NT2/D1 (cell line): ENCODE results near the gene ATP1A2.

Source experiments
- DNase-seq: peaks from one replicate; pipeline ENCODE4 v3.0.0-alpha.2; 2011; ENCODE audit warnings: low read depth, low spot score
- H3K27me3 ChIP-seq: 2 replicates; pipeline ENCODE4 v1.6.0; 2011; ENCODE audit warnings: mild to moderate bottlenecking; ENCODE audit not compliant: insufficient read length, insufficient read depth
- H3K36me3 ChIP-seq: 2 replicates; pipeline ENCODE4 v1.6.1; 2011; ENCODE audit warnings: mild to moderate bottlenecking, low read length, mixed read lengths; ENCODE audit not compliant: insufficient read depth, insufficient read length
- H3K4me1 ChIP-seq: 2 replicates; pipeline ENCODE4 v1.5.1; 2011; ENCODE audit not compliant: insufficient read depth, insufficient read length
- H3K4me3 ChIP-seq: 2 replicates; pipeline ENCODE4 v1.5.1; 2011; ENCODE audit warnings: low read depth; ENCODE audit not compliant: insufficient read length
- H3K9ac ChIP-seq: 2 replicates; pipeline ENCODE4 v1.6.0; 2011; ENCODE audit warnings: low read depth; ENCODE audit not compliant: insufficient read length
- H3K9me3 ChIP-seq: 2 replicates; pipeline ENCODE4 v1.5.1; 2011; ENCODE audit warnings: mild to moderate bottlenecking, low read length; ENCODE audit not compliant: insufficient read depth
- SUZ12 ChIP-seq: IDR thresholded peaks from 2 replicates; pipeline ENCODE4 v1.6.1; 2011; ENCODE audit not compliant: insufficient read length, insufficient read depth; ENCODE audit errors: extremely low read depth
- YY1 ChIP-seq: IDR thresholded peaks from 2 replicates; pipeline ENCODE4 v1.6.1; 2011; ENCODE audit not compliant: insufficient read length, insufficient read depth
- ZNF274 ChIP-seq: IDR thresholded peaks from 2 replicates; pipeline ENCODE4 v1.6.1; 2011; ENCODE audit warnings: mild to moderate bottlenecking, low read depth, low read length

The ATP1A2 gene

DNA sequence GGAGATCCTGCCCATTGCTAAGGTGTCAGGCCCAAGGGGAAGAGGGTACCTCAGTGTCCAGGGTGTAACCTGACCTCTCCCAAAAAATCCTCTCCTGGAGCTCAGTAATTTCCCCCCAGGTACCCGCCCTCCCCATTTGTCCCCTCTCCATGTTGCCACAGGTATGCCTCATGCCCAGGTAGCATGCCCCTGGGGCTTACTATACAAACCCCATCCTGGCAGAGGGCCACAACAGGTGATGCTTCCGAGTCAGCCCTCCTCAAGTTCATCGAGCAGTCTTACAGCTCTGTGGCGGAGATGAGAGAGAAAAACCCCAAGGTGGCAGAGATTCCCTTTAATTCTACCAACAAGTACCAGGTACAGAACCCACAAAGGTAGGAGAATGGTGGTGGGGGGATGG lies 51.5 kb downstream of the ATP1A2 start:
- no peaks in the 10 kb centered on the region for H3K9me3 ChIP-seq
- peaks cover 27% of the 10 kb centered on the region for H3K27me3 ChIP-seq
- H3K4me1 ChIP-seq: peaks cover 9% of the 10 kb centered on the region
- no peak overlapping the region for H3K9ac ChIP-seq
- DNase-seq: no peak
- TF ChIP-seq SUZ12: no peak
- no peak for TF ChIP-seq YY1
- no peak for TF ChIP-seq ZNF274
- no peak overlapping the region for H3K4me3 ChIP-seq
- no peaks in the 10 kb centered on the region for H3K36me3 ChIP-seq

DNA sequence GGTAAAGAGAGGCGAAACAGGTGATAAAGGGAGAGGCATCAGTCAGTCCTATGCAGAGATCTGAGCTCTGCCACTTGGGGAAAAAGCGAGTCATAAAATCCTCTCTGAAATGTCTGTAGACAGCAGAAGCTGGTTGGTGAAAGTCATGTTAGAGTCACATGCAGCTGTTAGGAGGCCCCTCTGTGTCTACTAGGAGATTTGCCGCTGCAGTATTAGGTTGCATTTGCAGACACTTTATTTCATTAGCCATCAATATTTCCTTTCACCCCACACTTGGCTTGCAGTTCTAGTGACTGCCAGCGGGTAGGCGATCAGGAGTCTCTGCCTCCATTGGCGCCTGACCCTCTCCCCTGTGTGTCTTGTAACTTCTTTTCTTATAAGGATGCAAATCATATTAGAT lies 52.0 kb downstream of the ATP1A2 start:
- H3K9me3 ChIP-seq: no peaks in the 10 kb centered on the region
- H3K27me3 ChIP-seq: peaks cover 29% of the 10 kb centered on the region
- no peak overlapping the region for H3K4me3 ChIP-seq
- no peaks in the 10 kb centered on the region for H3K36me3 ChIP-seq
- no peak overlapping the region for H3K9ac ChIP-seq
- no peak for DNase-seq
- H3K4me1 ChIP-seq: peaks cover 9% of the 10 kb centered on the region
- TF ChIP-seq YY1 (no peak), SUZ12 (no peak), ZNF274 (no peak)

DNA sequence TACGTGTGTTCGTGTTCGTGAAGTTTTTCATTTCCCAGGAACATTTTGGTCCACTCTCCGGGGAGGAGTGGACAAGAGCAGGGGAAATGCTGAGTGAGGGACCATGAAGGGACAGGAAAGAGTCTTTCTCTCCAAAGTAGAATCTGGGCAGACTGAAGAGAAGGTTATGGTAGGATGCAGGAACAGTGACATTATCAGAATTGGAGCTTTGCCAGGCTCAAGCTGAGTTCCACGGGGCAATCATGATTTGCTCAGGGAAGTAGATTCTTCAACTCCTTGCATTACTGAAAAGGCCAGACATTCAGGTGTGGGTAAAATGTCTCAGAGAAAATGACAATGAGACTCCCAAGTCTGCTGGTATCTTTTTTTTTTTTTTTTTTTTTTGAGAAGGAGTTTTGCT lies 52.5 kb downstream of the ATP1A2 start:
- no peak overlapping the region for H3K9ac ChIP-seq
- TF ChIP-seq ZNF274: no peak
- H3K9me3 ChIP-seq: no peaks in the 10 kb centered on the region
- no peak for DNase-seq
- H3K4me3 ChIP-seq: no peak overlapping the region
- H3K4me1 ChIP-seq: peaks cover 13% of the 10 kb centered on the region
- no peaks in the 10 kb centered on the region for H3K36me3 ChIP-seq
- H3K27me3 ChIP-seq: peaks cover 33% of the 10 kb centered on the region

DNA sequence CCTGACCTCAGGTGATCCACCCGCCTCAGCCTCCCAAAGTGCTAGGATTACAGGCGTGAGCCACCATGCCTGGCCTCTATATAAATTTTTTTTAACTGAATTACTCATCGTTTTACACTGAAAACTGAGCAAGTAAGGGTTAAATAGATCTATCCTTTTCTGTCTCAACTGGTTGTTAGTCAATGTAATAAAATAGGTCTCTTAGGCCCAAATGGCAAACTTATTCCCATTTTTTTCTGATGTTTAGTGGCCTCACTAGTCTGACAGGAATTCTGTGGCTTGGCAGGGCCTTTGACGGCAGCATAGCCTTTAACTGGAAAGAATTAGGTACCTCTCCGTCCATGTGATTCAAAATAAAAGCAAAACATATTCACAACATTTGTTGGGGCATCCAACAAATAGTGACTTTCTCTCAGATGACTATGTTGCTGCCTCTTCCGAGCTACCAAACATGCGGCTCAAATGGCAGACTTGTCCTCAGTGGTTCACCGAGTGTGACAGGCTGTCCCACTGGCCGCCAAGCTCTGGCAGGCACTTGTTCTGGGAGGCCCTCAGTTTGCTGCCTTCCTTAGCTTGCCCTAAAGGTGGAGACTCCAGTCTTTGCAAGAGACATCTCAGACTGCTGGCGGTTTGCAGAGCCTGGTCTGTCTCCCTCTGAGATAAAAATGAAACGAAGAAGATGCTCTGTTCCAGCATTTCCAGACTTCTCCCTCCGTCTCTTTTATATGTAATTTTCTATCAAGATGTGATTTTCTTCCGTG lies 53.2 kb downstream of the ATP1A2 start:
- TF ChIP-seq YY1: no peak
- no peak overlapping the region for H3K4me3 ChIP-seq

DNA sequence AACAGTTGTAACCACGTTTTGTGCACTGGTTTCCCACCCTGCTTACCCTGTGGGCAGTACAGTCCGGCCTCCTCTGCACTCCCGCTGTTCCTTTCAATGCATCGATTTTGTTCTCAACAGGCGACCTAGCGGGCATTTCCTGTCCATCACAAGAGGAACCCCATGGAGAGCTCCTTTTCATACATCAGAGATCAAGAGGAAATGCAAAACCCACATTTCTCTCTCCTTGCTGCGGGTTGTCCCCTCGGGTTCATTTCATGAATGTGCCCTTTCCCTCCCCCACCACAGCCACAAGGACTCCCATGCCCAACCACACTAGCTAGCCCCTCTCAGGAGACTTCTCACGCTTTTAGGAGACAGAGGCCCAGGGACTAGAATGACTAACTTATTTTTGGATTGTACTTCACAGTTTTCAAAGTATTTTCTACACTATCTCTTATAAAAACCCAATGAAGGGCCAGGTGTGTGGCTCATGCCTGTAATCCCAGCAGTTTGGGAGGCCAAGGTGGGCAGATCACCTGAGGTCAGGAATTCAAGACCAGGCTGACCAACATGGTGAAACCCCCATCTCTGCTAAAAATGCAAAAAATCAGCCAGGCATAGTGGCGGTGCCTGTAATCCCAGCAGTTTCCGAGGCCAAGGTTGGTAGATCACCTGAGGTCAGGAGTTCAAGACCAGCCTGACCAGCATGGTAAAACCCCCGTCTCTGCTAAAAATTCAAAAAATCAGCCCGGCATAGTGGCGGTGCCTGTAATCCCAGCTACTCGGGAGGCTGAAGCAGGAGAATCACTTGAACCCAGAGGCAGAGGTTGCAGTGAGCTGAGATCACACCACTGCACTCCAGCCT lies 54.2 kb downstream of the ATP1A2 start:
- no peak overlapping the region for H3K9ac ChIP-seq
- peaks cover 13% of the 10 kb centered on the region for H3K4me1 ChIP-seq
- no peak for TF ChIP-seq SUZ12
- no peak for TF ChIP-seq ZNF274
- TF ChIP-seq YY1: no peak
- H3K4me3 ChIP-seq: no peak overlapping the region
- peaks cover 45% of the 10 kb centered on the region for H3K27me3 ChIP-seq
- no peaks in the 10 kb centered on the region for H3K9me3 ChIP-seq
- peak; percentile 99 for DNase-seq
- no peaks in the 10 kb centered on the region for H3K36me3 ChIP-seq

More for the DNA sequence above, 53.2 kb downstream of the ATP1A2 start:
- H3K9me3 ChIP-seq: no peaks in the 10 kb centered on the region
- no peak overlapping the region for H3K9ac ChIP-seq
- H3K36me3 ChIP-seq: no peaks in the 10 kb centered on the region
- peak; percentile 83 for DNase-seq
- H3K4me1 ChIP-seq: peaks cover 13% of the 10 kb centered on the region
- H3K27me3 ChIP-seq: peaks cover 40% of the 10 kb centered on the region

DNA sequence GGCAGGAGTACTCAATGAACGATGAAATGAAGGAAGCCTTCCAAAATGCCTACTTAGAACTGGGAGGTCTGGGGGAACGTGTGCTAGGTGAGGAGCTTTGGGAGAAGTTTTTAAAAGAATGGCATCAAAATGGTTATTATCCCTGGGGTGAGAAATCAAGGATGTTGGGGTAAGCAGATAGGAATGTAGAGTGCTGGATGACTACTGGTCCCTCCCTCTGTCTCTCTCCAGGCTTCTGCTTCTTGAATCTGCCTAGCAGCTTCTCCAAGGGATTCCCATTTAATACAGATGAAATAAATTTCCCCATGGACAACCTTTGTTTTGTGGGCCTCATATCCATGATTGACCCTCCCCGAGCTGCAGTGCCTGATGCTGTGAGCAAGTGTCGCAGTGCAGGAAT lies 55.8 kb downstream of the ATP1A2 start:
- Histone ChIP-seq H3K9ac (peak overlapping the region; percentile 22), H3K27me3 (peaks cover 39% of the 10 kb centered on the region), H3K4me3 (no peak overlapping the region), H3K9me3 (0 out of 2 replicates have a peak, but pooled peaks cover 4% of the 10 kb centered on the region), H3K4me1 (peaks cover 13% of the 10 kb centered on the region), H3K36me3 (no peaks in the 10 kb centered on the region)
- no peak for DNase-seq
- TF ChIP-seq YY1: no peak
- no peak for TF ChIP-seq SUZ12
- no peak for TF ChIP-seq ZNF274

DNA sequence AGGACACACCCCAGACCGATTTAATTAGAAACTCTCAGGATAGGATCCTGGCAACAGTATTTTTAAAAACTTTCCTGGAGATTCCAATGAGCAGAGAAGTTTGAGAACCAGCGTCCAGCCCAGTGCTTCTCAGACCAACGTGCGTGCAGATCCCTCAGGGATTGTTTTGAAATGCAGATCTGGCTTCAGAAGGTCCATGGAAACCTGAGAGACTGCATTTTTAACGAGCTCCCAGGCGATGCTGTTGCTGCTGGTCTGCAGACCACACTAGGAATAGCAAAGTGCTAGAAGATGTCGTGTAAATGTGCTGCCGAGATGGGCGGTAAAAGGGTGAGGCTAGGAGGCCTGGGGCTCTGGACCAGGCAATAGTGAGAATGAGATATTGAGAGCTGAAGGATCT lies 56.4 kb downstream of the ATP1A2 start:
- H3K4me3 ChIP-seq: no peak overlapping the region
- TF ChIP-seq ZNF274 (no peak), SUZ12 (no peak)
- H3K27me3 ChIP-seq: peaks cover 33% of the 10 kb centered on the region
- DNase-seq: peak; percentile 74
- 0 out of 2 replicates have a peak, but pooled peaks cover 4% of the 10 kb centered on the region for H3K9me3 ChIP-seq
- peaks cover 13% of the 10 kb centered on the region for H3K4me1 ChIP-seq
- peak overlapping the region; percentile 22 for H3K9ac ChIP-seq
- H3K36me3 ChIP-seq: no peaks in the 10 kb centered on the region
